Endothelial cell of umbilical vein (primary cell): ENCODE data around the gene SST.

Source experiments
- CTCF ChIP-seq, 2 donors: IDR thresholded peaks; 1 replicate in 1 of 2; 2 replicates in 1 of 2; pipeline ENCODE4 v1.5.1; 2011; ENCODE audit warnings: low read length in 2 of 2, mild to moderate bottlenecking in 2 of 2, moderate library complexity in 2 of 2, control low read depth in 1 of 2, inconsistent platforms in 1 of 2, low read depth in 1 of 2; ENCODE audit not compliant: insufficient read depth in 1 of 2; ENCODE audit errors: extremely low read depth in 1 of 2
- EZH2 ChIP-seq: IDR thresholded peaks from 2 replicates; pipeline ENCODE4 v1.6.1; 2012; ENCODE audit warnings: borderline replicate concordance, low read depth, mild to moderate bottlenecking, moderate library complexity, low read length, inconsistent platforms; ENCODE audit not compliant: severe bottlenecking

GRCh38 chr3:187619461-187619860 lies 50.7 kb downstream of the SST start:
- TF ChIP-seq CTCF (IDR thresholded peaks at IDR 0.05; ENCODE audit: extremely low read depth in 1 of 2, insufficient read depth in 1 of 2, low read depth in 1 of 2, low read length in 2 of 2) (no peak), EZH2 (no peak)
